Measurements from ENCODE around the gene COL5A1. TPM values are rescaled to one million over a fixed set of nuclear protein-coding genes. Genes with fewer than 3 reads are reported as not detected.

COL5A1 gene
- polyA plus RNA-seq, 1 donor (not counting 4 experiments of a cell fraction or from before 2014, with no cell fraction given) = 3.1 TPM

GRCh38 chr9:134835987-134836386, 194.4 kb downstream of the COL5A1 start:
- FAIRE-seq (no peak), DNase-seq (ENCODE audit: low read depth, low spot score) (no peak)
- H3K4me1 ChIP-seq (ENCODE audit: control insufficient read depth, extremely low read depth, insufficient read depth, low read length) = no peaks in the 10 kb centered on the region
- H3K27ac ChIP-seq (ENCODE audit: control insufficient read depth, insufficient read depth, low read length) = no peak overlapping the region
- H3K4me3 ChIP-seq (ENCODE audit: control insufficient read depth in 2 of 3, extremely low read depth in 1 of 3, insufficient read depth in 2 of 3, low read depth in 1 of 3, low read length in 3 of 3) = no peak overlapping the region
- TF ChIP-seq EZH2 (IDR thresholded peaks at IDR 0.05; ENCODE audit: low read length) = no peak
- TF ChIP-seq, protein P1, sequence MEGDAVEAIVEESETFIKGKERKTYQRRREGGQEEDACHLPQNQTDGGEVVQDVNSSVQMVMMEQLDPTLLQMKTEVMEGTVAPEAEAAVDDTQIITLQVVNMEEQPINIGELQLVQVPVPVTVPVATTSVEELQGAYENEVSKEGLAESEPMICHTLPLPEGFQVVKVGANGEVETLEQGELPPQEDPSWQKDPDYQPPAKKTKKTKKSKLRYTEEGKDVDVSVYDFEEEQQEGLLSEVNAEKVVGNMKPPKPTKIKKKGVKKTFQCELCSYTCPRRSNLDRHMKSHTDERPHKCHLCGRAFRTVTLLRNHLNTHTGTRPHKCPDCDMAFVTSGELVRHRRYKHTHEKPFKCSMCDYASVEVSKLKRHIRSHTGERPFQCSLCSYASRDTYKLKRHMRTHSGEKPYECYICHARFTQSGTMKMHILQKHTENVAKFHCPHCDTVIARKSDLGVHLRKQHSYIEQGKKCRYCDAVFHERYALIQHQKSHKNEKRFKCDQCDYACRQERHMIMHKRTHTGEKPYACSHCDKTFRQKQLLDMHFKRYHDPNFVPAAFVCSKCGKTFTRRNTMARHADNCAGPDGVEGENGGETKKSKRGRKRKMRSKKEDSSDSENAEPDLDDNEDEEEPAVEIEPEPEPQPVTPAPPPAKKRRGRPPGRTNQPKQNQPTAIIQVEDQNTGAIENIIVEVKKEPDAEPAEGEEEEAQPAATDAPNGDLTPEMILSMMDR (optimal IDR thresholded peaks at IDR 0.05 in 1 of 3, IDR thresholded peaks at IDR 0.05 in 1 of 3, conservative IDR thresholded peaks at IDR 0.05 in 1 of 3; ENCODE audit: extremely low read depth in 1 of 3, insufficient read depth in 2 of 3, low read length in 3 of 3) = no peak
- no peak overlapping the region for H3K4me2 ChIP-seq (ENCODE audit: control insufficient read depth, extremely low read depth, insufficient read depth, low read depth, low read length)
- no peak overlapping the region for H2AFZ ChIP-seq (ENCODE audit: control insufficient read depth, low read length)
- dilution Hi-C loops (cut with MboI; ENCODE audit: extremely low pct_ligation_motif_present, low sequenced_read_pairs) = no loop called here
- no peaks in the 10 kb centered on the region for H3K9me3 ChIP-seq (ENCODE audit: control insufficient read depth, low read depth, low read length)
- H3K27me3 ChIP-seq (ENCODE audit: control insufficient read depth, extremely low read depth, insufficient read depth, low read length) = no peaks in the 10 kb centered on the region
- no peaks in the 10 kb centered on the region for H3K79me2 ChIP-seq (ENCODE audit: control insufficient read depth, insufficient read depth, low read length)
- no peaks in the 10 kb centered on the region for H3K9me1 ChIP-seq (ENCODE audit: control insufficient read depth, extremely low read depth, insufficient read depth, low read length)
- no peaks in the 10 kb centered on the region for H4K20me1 ChIP-seq (ENCODE audit: control insufficient read depth, extremely low read depth, insufficient read depth, low read length)
- H3K9ac ChIP-seq (ENCODE audit: control insufficient read depth, extremely low read depth, insufficient read depth, low read length) = no peak overlapping the region
- H3K36me3 ChIP-seq (ENCODE audit: control insufficient read depth in 2 of 2, extremely low read depth in 1 of 2, insufficient read depth in 2 of 2, low read length in 2 of 2) = no peaks in the 10 kb centered on the region

- dilution Hi-C loops (cut with MboI; ENCODE audit: extremely low pct_ligation_motif_present, low sequenced_read_pairs) = no loop called here
Observed at GRCh38 chr9:134836406-134836970, 194.9 kb downstream of the COL5A1 start.

DNA sequence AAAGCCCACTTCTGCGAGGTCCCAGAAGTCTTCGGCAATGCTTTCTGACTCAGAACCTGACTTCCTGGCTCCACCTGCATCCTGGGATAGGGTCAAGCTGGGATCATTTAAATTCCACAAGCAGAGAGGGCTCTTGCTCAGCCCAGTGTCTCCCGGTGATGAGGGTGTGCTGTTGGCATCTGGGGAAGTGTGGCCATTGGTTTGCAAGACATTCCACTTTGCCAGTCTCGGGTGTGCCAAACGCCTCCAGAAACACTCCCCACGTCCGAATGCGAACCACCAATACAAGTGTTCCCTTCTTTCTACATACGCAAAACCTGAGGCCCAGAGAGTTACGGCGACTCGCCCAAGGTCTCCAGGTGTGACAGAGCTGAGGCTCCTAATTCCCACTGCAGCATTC, 195.9 kb downstream of the COL5A1 start:
- Histone ChIP-seq H2AFZ (ENCODE audit: control insufficient read depth, low read length) (no peak overlapping the region), H3K4me1 (ENCODE audit: control insufficient read depth, extremely low read depth, insufficient read depth, low read length) (no peaks in the 10 kb centered on the region), H3K27me3 (ENCODE audit: control insufficient read depth, extremely low read depth, insufficient read depth, low read length) (no peaks in the 10 kb centered on the region), H3K79me2 (ENCODE audit: control insufficient read depth, insufficient read depth, low read length) (no peaks in the 10 kb centered on the region), H4K20me1 (ENCODE audit: control insufficient read depth, extremely low read depth, insufficient read depth, low read length) (no peaks in the 10 kb centered on the region), H3K9me1 (ENCODE audit: control insufficient read depth, extremely low read depth, insufficient read depth, low read length) (no peaks in the 10 kb centered on the region), H3K9ac (ENCODE audit: control insufficient read depth, extremely low read depth, insufficient read depth, low read length) (no peak overlapping the region), H3K9me3 (ENCODE audit: control insufficient read depth, low read depth, low read length) (no peaks in the 10 kb centered on the region), H3K36me3 (ENCODE audit: control insufficient read depth in 2 of 2, extremely low read depth in 1 of 2, insufficient read depth in 2 of 2, low read length in 2 of 2) (no peaks in the 10 kb centered on the region), H3K27ac (ENCODE audit: control insufficient read depth, insufficient read depth, low read length) (no peak overlapping the region), H3K4me2 (ENCODE audit: control insufficient read depth, extremely low read depth, insufficient read depth, low read depth, low read length) (no peak overlapping the region), H3K4me3 (ENCODE audit: control insufficient read depth in 2 of 3, extremely low read depth in 1 of 3, insufficient read depth in 2 of 3, low read depth in 1 of 3, low read length in 3 of 3) (no peak overlapping the region)
- dilution Hi-C loops (cut with MboI; ENCODE audit: extremely low pct_ligation_motif_present, low sequenced_read_pairs) = no loop called here
- DNase-seq (ENCODE audit: low read depth, low spot score) (no peak), FAIRE-seq (no peak)
- no peak for TF ChIP-seq EZH2 (IDR thresholded peaks at IDR 0.05; ENCODE audit: low read length)
- TF ChIP-seq, protein P1 (optimal IDR thresholded peaks at IDR 0.05 in 1 of 3, IDR thresholded peaks at IDR 0.05 in 1 of 3, conservative IDR thresholded peaks at IDR 0.05 in 1 of 3; ENCODE audit: extremely low read depth in 1 of 3, insufficient read depth in 2 of 3, low read length in 3 of 3) = no peak

More at GRCh38 chr9:134836406-134836970, 194.9 kb downstream of the COL5A1 start:
- Histone ChIP-seq H3K27ac (ENCODE audit: control insufficient read depth, insufficient read depth, low read length) (no peak overlapping the region), H3K9me1 (ENCODE audit: control insufficient read depth, extremely low read depth, insufficient read depth, low read length) (no peaks in the 10 kb centered on the region), H2AFZ (ENCODE audit: control insufficient read depth, low read length) (no peak overlapping the region), H3K4me3 (ENCODE audit: control insufficient read depth in 2 of 3, extremely low read depth in 1 of 3, insufficient read depth in 2 of 3, low read depth in 1 of 3, low read length in 3 of 3) (no peak overlapping the region), H4K20me1 (ENCODE audit: control insufficient read depth, extremely low read depth, insufficient read depth, low read length) (no peaks in the 10 kb centered on the region), H3K79me2 (ENCODE audit: control insufficient read depth, insufficient read depth, low read length) (no peaks in the 10 kb centered on the region), H3K36me3 (ENCODE audit: control insufficient read depth in 2 of 2, extremely low read depth in 1 of 2, insufficient read depth in 2 of 2, low read length in 2 of 2) (no peaks in the 10 kb centered on the region), H3K9me3 (ENCODE audit: control insufficient read depth, low read depth, low read length) (no peaks in the 10 kb centered on the region), H3K4me1 (ENCODE audit: control insufficient read depth, extremely low read depth, insufficient read depth, low read length) (no peaks in the 10 kb centered on the region), H3K9ac (ENCODE audit: control insufficient read depth, extremely low read depth, insufficient read depth, low read length) (no peak overlapping the region), H3K27me3 (ENCODE audit: control insufficient read depth, extremely low read depth, insufficient read depth, low read length) (no peaks in the 10 kb centered on the region), H3K4me2 (ENCODE audit: control insufficient read depth, extremely low read depth, insufficient read depth, low read depth, low read length) (no peak overlapping the region)
- TF ChIP-seq EZH2 (IDR thresholded peaks at IDR 0.05; ENCODE audit: low read length) = no peak
- DNase-seq (ENCODE audit: low read depth, low spot score) (no peak), FAIRE-seq (no peak)
